MM.1S (cell line): ENCODE measurements around the gene CACNA2D1.

ENCODE experiments used
- DNase-seq: peaks from one replicate; pipeline ENCODE4 v3.0.0-alpha.2; 2015
- H2AFZ ChIP-seq: fragments of 300-600 bp; sonication (generic); 2 replicates; pipeline ENCODE4 v1.6.0; 2016; ENCODE audit warnings: antibody characterized with exemption, low read length
- H3F3A ChIP-seq: fragments of 300-600 bp; sonication (generic); 2 replicates; pipeline ENCODE4 v1.6.1; 2016; ENCODE audit warnings: mild to moderate bottlenecking, antibody characterized with exemption, low read length, moderate library complexity, mixed read lengths; ENCODE audit not compliant: insufficient read depth
- H3K27ac ChIP-seq: fragments of 300-600 bp; sonication (generic); 2 replicates; pipeline ENCODE4 v1.5.1; 2016; ENCODE audit warnings: mild to moderate bottlenecking, low read length
- H3K27me3 ChIP-seq: fragments of 300-600 bp; sonication (generic); replicated peaks from 2 replicates; pipeline ENCODE4 v1.6.0; 2016; ENCODE audit warnings: low read length; ENCODE audit not compliant: insufficient read depth
- H3K36me3 ChIP-seq: fragments of 300-600 bp; sonication (generic); replicated peaks from 2 replicates; pipeline ENCODE4 v1.6.1; 2016; ENCODE audit warnings: mild to moderate bottlenecking, low read length, mixed read lengths; ENCODE audit not compliant: insufficient read depth
- H3K4me1 ChIP-seq: fragments of 300-600 bp; sonication (generic); 2 replicates; pipeline ENCODE4 v1.6.1; 2016; ENCODE audit warnings: low read length, mixed read lengths
- H3K4me2 ChIP-seq: fragments of 300-600 bp; sonication (generic); 2 replicates; pipeline ENCODE4 v1.6.0; 2016; ENCODE audit warnings: low read depth, low read length
- H3K4me3 ChIP-seq: fragments of 300-600 bp; sonication (generic); 2 replicates; pipeline ENCODE4 v1.5.1; 2016; ENCODE audit warnings: low read length, mixed read lengths
- H3K79me2 ChIP-seq: fragments of 300-600 bp; sonication (generic); 2 replicates; pipeline ENCODE4 v1.6.1; 2016; ENCODE audit warnings: mixed run types, low read length, mixed read lengths
- H3K9ac ChIP-seq: fragments of 300-600 bp; sonication (generic); 2 replicates; pipeline ENCODE4 v1.6.1; 2016; ENCODE audit warnings: low read length, mixed read lengths
- H3K9me2 ChIP-seq: fragments of 300-600 bp; sonication (generic); replicated peaks from 2 replicates; pipeline ENCODE4 v1.6.1; 2016; ENCODE audit warnings: mild to moderate bottlenecking, low read length, mixed read lengths; ENCODE audit not compliant: insufficient read depth
- H3K9me3 ChIP-seq: fragments of 300-600 bp; sonication (generic); replicated peaks from 2 replicates; pipeline ENCODE4 v1.6.1; 2016; ENCODE audit warnings: mild to moderate bottlenecking, low read length, mixed read lengths; ENCODE audit not compliant: insufficient read depth
- H4K20me1 ChIP-seq: fragments of 300-600 bp; sonication (generic); 2 replicates; pipeline ENCODE4 v1.6.1; 2016; ENCODE audit warnings: mild to moderate bottlenecking, low read length, moderate library complexity, mixed read lengths; ENCODE audit not compliant: insufficient read depth
- EZH2 ChIP-seq: fragments of 300-600 bp; sonication (generic); optimal IDR thresholded peaks from 2 replicates; pipeline ENCODE3; 2017; ENCODE audit warnings: low read depth, mild to moderate bottlenecking, antibody characterized with exemption, low read length, mixed read lengths
- EZH2phosphoT487 ChIP-seq: fragments of 300-600 bp; sonication (generic); IDR thresholded peaks from 2 replicates; pipeline ENCODE4 v1.6.1; 2018; ENCODE audit warnings: antibody characterized with exemption, low read length
- TF ChIP-seq, protein P1 (sequence below): fragments of 300-600 bp; sonication (generic); IDR thresholded peaks from 2 replicates; pipeline ENCODE4 v1.5.1; 2016; ENCODE audit warnings: antibody characterized with exemption, low read length, mixed read lengths

CACNA2D1 gene

DNA sequence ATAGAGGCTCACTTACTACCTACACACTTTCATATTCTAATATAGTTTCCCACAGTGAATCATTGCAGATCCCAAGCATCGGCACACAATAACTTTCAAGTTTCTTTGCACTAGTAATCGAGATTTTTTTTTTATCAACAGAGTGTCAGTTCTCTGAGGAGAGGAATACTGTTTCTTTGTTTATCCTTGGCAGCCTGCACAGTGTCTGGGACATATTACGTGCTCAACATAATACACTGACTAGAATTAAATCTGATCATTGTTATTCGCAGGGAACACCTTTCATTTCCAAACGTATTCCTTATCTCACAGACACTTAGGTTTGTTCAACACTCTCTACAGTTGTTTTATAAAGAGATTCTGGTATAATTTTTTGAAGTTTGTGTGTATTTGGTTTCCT lies 95.3 kb downstream of the CACNA2D1 start:
- no peak for DNase-seq
- Histone ChIP-seq H3F3A (no peaks in the 10 kb centered on the region), H3K4me2 (no peak overlapping the region), H3K27me3 (no peaks in the 10 kb centered on the region), H3K4me3 (no peak overlapping the region), H3K36me3 (no peaks in the 10 kb centered on the region), H4K20me1 (no peaks in the 10 kb centered on the region), H3K27ac (no peak overlapping the region), H3K9ac (no peak overlapping the region), H3K9me2 (no peaks in the 10 kb centered on the region), H3K79me2 (no peaks in the 10 kb centered on the region), H2AFZ (no peak overlapping the region), H3K9me3 (no peaks in the 10 kb centered on the region), H3K4me1 (no peaks in the 10 kb centered on the region)
- TF ChIP-seq EZH2 = no peak
- TF ChIP-seq, protein P1, sequence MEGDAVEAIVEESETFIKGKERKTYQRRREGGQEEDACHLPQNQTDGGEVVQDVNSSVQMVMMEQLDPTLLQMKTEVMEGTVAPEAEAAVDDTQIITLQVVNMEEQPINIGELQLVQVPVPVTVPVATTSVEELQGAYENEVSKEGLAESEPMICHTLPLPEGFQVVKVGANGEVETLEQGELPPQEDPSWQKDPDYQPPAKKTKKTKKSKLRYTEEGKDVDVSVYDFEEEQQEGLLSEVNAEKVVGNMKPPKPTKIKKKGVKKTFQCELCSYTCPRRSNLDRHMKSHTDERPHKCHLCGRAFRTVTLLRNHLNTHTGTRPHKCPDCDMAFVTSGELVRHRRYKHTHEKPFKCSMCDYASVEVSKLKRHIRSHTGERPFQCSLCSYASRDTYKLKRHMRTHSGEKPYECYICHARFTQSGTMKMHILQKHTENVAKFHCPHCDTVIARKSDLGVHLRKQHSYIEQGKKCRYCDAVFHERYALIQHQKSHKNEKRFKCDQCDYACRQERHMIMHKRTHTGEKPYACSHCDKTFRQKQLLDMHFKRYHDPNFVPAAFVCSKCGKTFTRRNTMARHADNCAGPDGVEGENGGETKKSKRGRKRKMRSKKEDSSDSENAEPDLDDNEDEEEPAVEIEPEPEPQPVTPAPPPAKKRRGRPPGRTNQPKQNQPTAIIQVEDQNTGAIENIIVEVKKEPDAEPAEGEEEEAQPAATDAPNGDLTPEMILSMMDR = no peak
- no peak for TF ChIP-seq EZH2phosphoT487

DNA sequence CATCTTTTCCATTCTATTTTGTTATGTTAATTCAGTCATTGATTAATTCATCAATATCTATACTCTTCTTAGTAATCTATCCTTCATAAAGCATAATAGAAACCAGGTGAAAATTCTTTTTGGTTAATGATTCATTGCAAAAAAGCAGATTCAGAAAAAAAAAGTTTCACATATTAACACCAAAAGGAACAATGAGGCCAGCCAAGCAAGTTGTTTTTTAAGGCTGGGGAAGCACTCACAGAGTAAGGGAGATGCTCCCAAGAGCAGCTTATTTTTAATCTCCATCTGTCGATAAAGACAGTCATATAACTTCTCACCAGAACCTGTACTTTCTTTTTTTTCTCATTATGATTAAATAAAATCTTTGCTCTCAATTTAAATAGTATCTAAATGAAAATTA lies 95.8 kb downstream of the CACNA2D1 start:
- no peaks in the 10 kb centered on the region for H3K36me3 ChIP-seq
- H3K9ac ChIP-seq = no peak overlapping the region
- no peak for TF ChIP-seq EZH2
- TF ChIP-seq EZH2phosphoT487 = no peak
- TF ChIP-seq, protein P1 = no peak
- H3K4me3 ChIP-seq = no peak overlapping the region
- no peaks in the 10 kb centered on the region for H4K20me1 ChIP-seq
- H2AFZ ChIP-seq = no peak overlapping the region
- H3K27ac ChIP-seq = no peak overlapping the region
- H3K9me3 ChIP-seq = no peaks in the 10 kb centered on the region
- no peak for DNase-seq
- no peaks in the 10 kb centered on the region for H3K79me2 ChIP-seq
- no peaks in the 10 kb centered on the region for H3K27me3 ChIP-seq
- H3K4me1 ChIP-seq = no peaks in the 10 kb centered on the region
- no peaks in the 10 kb centered on the region for H3K9me2 ChIP-seq
- H3F3A ChIP-seq = no peaks in the 10 kb centered on the region
- no peak overlapping the region for H3K4me2 ChIP-seq

DNA sequence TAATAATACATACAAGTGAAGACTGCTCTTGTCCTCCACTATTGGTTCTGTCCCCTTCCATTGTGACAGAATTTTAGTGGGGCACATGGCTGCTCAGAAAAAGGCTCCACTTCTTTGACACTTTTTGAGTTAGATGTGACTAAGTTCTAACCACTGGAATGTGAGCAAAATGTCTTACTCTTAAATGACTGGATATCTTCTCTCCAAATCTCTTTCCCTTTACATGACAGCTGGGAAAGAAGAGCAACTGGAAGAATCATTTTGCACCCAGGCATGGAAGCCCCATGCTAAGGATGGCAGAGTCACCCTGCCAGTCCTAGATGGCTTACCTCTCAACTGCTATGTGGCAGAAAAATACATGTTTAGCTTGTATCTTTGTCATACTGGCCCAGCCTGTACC lies 97.7 kb downstream of the CACNA2D1 start:
- Histone ChIP-seq H3K36me3 (no peaks in the 10 kb centered on the region), H2AFZ (no peak overlapping the region), H3K9ac (no peak overlapping the region), H3K9me3 (no peaks in the 10 kb centered on the region), H3K4me1 (no peaks in the 10 kb centered on the region), H3K27ac (no peak overlapping the region), H3K79me2 (no peaks in the 10 kb centered on the region), H3F3A (no peaks in the 10 kb centered on the region), H3K9me2 (no peaks in the 10 kb centered on the region), H3K4me3 (no peak overlapping the region), H3K27me3 (no peaks in the 10 kb centered on the region), H3K4me2 (no peak overlapping the region), H4K20me1 (no peaks in the 10 kb centered on the region)
- TF ChIP-seq, protein P1 = no peak
- no peak for TF ChIP-seq EZH2phosphoT487
- no peak for TF ChIP-seq EZH2
- no peak for DNase-seq
